Heart left ventricle (tissue), 16 donors: ENCODE results near the gene EIF4E2. TPM values are rescaled to one million over a fixed set of nuclear protein-coding genes. Genes with fewer than 3 reads are reported as not detected.

Experiments used
- ATAC-seq, 4 donors: fragments of 200-7000 bp; cut with Tn5 transposase; one replicate each; pipeline ENCODE4 v1.9.1; 2020 to 2022; ENCODE audit warnings: moderate library complexity in 4 of 4, mild to moderate bottlenecking in 3 of 4, moderate number of reproducible peaks in 1 of 4
- DNase-seq, 5 donors: peaks; one replicate each; pipeline ENCODE4 v3.0.0-alpha.2; 2020
- H3K27ac ChIP-seq, 12 donors: fragments of 200-600 bp; sonication (generic) in 4 of 12; one replicate each; pipeline versions ENCODE4 v1.5.0 to v1.8.0; 2016 to 2022; ENCODE audit warnings: mild to moderate bottlenecking in 2 of 12
- H3K27me3 ChIP-seq, 9 donors: fragments of 200-600 bp; sonication (generic) in 2 of 9; one replicate each; pipeline versions ENCODE4 v1.5.1 to v1.8.0; 2016 to 2022; ENCODE audit warnings: mild to moderate bottlenecking in 3 of 9
- H3K36me3 ChIP-seq, 9 donors: fragments of 200-600 bp; sonication (generic) in 2 of 9; one replicate each; pipeline versions ENCODE4 v1.5.0 to v1.8.0; 2018 to 2022; ENCODE audit warnings: mild to moderate bottlenecking in 2 of 9
- H3K4me1 ChIP-seq, 12 donors: fragments of 200-600 bp; sonication (generic) in 4 of 12; one replicate each; pipeline versions ENCODE4 v1.5.0 to v1.8.0; 2016 to 2022; ENCODE audit warnings: mild to moderate bottlenecking in 3 of 12
- H3K4me3 ChIP-seq, 12 donors: fragments of 200-600 bp; sonication (generic) in 4 of 12; one replicate each; pipeline versions ENCODE4 v1.5.0 to v1.8.0; 2017 to 2022; ENCODE audit warnings: mild to moderate bottlenecking in 9 of 12, moderate library complexity in 4 of 12
- H3K9me3 ChIP-seq, 12 donors: fragments of 200-600 bp; sonication (generic) in 4 of 12; one replicate each; pipeline versions ENCODE4 v1.5.0 to v1.8.0; 2016 to 2022; ENCODE audit warnings: mild to moderate bottlenecking in 1 of 12
- CTCF ChIP-seq, 12 donors: fragments of 200-600 bp; sonication (generic) in 4 of 12; IDR thresholded peaks; one replicate each; pipeline versions ENCODE4 v1.5.0 to v1.8.0; 2018 to 2022; ENCODE audit warnings: antibody characterized with exemption in 12 of 12, mild to moderate bottlenecking in 5 of 12
- POLR2A ChIP-seq, 2 donors: fragments of 450-650 bp; IDR thresholded peaks; one replicate each; pipeline ENCODE4 v1.6.1; 2017; ENCODE audit warnings: antibody characterized with exemption in 2 of 2, mild to moderate bottlenecking in 2 of 2, moderate library complexity in 2 of 2
- WGBS, 4 donors: extraction: QIAGEN DNeasy Blood & Tissue Kit in 2 of 4; methylation state at CpG; one replicate each; pipeline versions ENCODE4 v1.1.5 to v1.1.7; 2013 to 2018; 5-methylcytosine and 5-hydroxymethylcytosine counted together
- intact Hi-C, 10 donors: fragments of 100-400 bp; cut with DNase I; formaldehyde crosslinking; loops; one replicate each; pipeline versions ENCODE4 v1.11.1 to v1.14.2; 2022
- polyA plus RNA-seq, 2 donors: library from polyadenylated mRNA; stranded (reverse); fragments of 200-250 nt; gene quantifications; one replicate each; pipeline ENCODE4 v1.2.3, GENCODE V29; 2013
- total RNA-seq, 9 donors: library from RNA; depleted of rRNA in 2 of 9; stranded (reverse); fragments of >200 nt in 2 of 9; fragmentation: NEBNext Ultra II Directional in 3 of 9; extraction: Animal tissue kit (Norgen Biotek cat#: 25700) in 3 of 9; gene quantifications; one replicate each; pipeline versions ENCODE4 v1.1.0 to v1.2.4, GENCODE V29; 2016 to 2023
- donor health status: ischemic (EF 13 %, LVEDD 7.1; RV severe dilation, severe dysfunction).
- donor health status: healthy with polysubstance abuse.
- donor health status: DM: no; HTN: yes; CAD: no.
- donor health status: DM: no; HTN: no; CAD: no.
- donor health status: ischemic (EF 25% LVEDD 6.9; RV normal size, moderate dysfunction).
- donor health status: ischemic (EF 25% LVEDD 5.7; RV mildly dilated, moderate dysfunction).
- donor health status: healthy.
- donor health status: DM: yes; HTN: yes; CAD: no.
- donor health status: ischemic (EF 35%, LVEDD 5.7; RV mildly dilated, moderate dysfunction).
- donor health status: nonischemic (EF 11% LVEDD 7.7; RV severe dilation, severe dysfunction).
- donor health status: DM: yes; HTN: yes; CAD: no.
- donor health status: PGD.
- donor health status: ischemic (EF 29% LVEDD 5.4; RV normal size, mild dysfunction).
- donor health status: nonischemic (EF 23%, LVEDD 6.1; RV moderate dilation, normal function).

EIF4E2 gene
- total and polyA plus RNA-seq, 11 donors = 15.3 to 54.0 (median 38.8) TPM

DNA sequence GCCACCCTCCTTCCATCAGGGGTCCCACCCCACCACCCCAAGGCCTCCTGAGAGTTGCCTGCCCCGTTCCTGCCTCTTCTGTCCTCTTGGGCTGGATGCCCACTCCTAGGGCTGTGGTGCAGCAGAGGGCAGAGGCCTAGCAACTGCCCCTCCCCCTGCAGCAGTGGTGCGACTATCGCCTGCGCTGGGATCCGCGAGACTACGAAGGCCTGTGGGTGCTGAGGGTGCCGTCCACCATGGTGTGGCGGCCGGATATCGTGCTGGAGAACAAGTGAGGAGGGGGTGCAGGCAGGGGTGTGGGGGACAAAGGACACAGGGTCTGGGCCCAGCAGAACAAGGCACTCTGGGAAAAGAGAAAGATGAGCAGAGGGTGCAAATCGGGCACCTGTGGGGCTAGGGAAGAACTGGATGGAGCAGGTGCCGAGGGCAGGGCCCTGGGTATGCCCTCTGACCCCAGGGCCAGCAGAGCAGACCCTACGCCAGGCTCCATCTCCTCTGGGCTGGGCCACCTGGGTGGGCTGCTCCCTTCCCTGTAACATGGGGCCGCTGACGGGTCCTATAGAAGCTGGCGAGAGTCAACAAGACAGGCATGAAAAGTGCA, 9.9 kb upstream of the EIF4E2 start:
- H3K36me3 ChIP-seq = no peaks in the 10 kb centered on the region
- WGBS, 4 donors = 87 to 92% (median 88%) methylated on average over 16 to 17 of the region's 17 CpGs
- H3K27ac ChIP-seq = no peak overlapping the region
- no peak for ATAC-seq
- peak in 1 of 5 donors; percentile 40 for DNase-seq
- peaks cover 0 to 7% (median 0%) of the 10 kb centered on the region in 12 donors for H3K9me3 ChIP-seq
- peaks cover 0 to 8% (median 0%) of the 10 kb centered on the region in 9 donors for H3K27me3 ChIP-seq
- H3K4me3 ChIP-seq = no peak overlapping the region
- intact Hi-C loops = no loop called here
- H3K4me1 ChIP-seq = peaks cover 0 to 13% (median 0%) of the 10 kb centered on the region in 12 donors
- TF ChIP-seq CTCF (IDR thresholded peaks at IDR 0.05) (no peak), POLR2A (IDR thresholded peaks at IDR 0.05) (no peak)

DNA sequence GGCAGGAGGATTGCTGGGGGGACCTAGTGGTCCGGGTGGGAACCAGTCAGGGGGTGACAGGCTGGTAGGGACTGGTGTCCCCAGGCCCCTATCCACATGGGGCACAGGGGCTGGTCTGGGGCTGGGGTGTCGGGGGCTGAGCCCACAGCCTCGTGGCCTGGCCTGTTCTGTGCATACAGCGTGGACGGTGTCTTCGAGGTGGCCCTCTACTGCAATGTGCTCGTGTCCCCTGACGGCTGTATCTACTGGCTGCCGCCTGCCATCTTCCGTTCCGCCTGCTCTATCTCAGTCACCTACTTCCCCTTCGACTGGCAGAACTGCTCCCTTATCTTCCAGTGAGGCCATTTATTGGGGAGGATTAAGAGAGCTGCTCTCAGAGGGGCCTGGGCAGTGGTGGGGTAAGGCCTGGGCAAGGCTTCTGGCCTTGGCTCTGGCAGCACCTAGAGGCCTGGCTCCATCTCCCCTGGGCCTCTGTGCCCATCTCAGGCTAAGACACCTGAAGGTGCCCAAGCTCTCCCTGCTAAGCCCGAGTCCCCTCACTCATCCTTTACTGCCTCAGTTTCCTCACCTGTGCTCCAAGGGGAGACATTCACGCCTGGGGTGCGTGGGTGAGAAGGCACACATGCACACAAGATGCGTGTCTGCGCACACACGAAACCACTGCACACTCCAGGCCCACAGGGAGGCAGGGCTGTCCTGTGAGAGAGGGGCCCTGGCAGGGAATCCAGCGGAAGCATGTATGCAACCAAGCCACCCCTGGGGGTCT, 9.1 kb upstream of the EIF4E2 start:
- H3K4me3 ChIP-seq = no peak overlapping the region
- intact Hi-C loops = no loop called here
- H3K27ac ChIP-seq = no peak overlapping the region
- TF ChIP-seq POLR2A (IDR thresholded peaks at IDR 0.05) = no peak
- TF ChIP-seq CTCF (IDR thresholded peaks at IDR 0.05) = no peak
- DNase-seq = no peak
- 56 to 66% (median 58%) methylated on average over 18 to 19 of the region's 19 CpGs for WGBS, 4 donors
- H3K27me3 ChIP-seq = peaks cover 0 to 8% (median 0%) of the 10 kb centered on the region in 9 donors
- peaks cover 0 to 16% (median 0%) of the 10 kb centered on the region in 12 donors for H3K4me1 ChIP-seq
- H3K9me3 ChIP-seq = peaks cover 0 to 4% (median 0%) of the 10 kb centered on the region in 12 donors
- no peaks in the 10 kb centered on the region for H3K36me3 ChIP-seq
- ATAC-seq = no peak

DNA sequence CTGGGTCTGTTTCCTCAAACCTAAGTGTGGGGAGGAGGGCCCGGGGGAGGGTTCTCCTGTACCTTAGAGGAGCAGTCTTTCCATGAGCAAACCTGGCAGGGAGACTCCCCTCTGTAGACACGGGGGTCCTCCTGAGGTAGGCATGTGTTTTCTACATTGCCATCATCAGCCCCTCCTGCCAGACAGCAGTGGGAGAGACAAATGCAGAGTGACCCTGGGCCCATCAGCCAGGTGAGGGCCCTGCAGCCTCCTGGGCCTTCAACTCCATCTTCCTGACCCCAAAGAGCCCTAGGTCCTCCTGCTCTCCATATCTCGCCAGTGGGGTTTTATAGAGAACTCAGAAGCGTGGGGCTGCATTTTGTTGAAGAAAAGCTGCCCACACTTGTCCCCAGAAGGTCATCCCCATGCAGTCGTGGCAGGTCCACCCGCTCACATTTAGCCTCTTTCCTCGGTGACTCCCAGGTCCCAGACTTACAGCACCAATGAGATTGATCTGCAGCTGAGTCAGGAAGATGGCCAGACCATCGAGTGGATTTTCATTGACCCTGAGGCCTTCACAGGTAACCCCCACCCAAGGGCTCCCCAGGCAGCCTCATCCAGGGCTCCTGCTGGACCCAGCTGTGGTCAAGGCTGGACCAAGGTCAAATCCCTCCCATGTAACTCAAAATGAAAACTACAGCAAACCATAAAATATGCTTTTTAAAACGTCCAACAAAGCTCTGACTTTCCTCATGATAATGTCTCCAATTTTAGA, 8.4 kb upstream of the EIF4E2 start:
- peaks cover 0 to 6% (median 0%) of the 10 kb centered on the region in 9 donors for H3K36me3 ChIP-seq
- ATAC-seq (no peak), DNase-seq (peak in 1 of 5 donors; percentile 11)
- no peak overlapping the region for H3K27ac ChIP-seq
- H3K9me3 ChIP-seq = no peaks in the 10 kb centered on the region
- 62 to 75% (median 67%) methylated on average over 9 of the region's 9 CpGs for WGBS, 4 donors
- intact Hi-C loops = no loop called here
- TF ChIP-seq POLR2A (IDR thresholded peaks at IDR 0.05) (no peak), CTCF (IDR thresholded peaks at IDR 0.05) (no peak)
- peaks cover 0 to 8% (median 0%) of the 10 kb centered on the region in 9 donors for H3K27me3 ChIP-seq
- H3K4me3 ChIP-seq = no peak overlapping the region
- H3K4me1 ChIP-seq = peaks cover 0 to 23% (median 0%) of the 10 kb centered on the region in 12 donors
